GM19397 (cell line): ENCODE measurements around the gene LRRC4C.

Experiments used
- ATAC-seq: cut with Tn5 transposase; IDR thresholded peaks from one replicate; pipeline ENCODE4 v1.9.1; 2021; ENCODE audit warnings: mild to moderate bottlenecking, moderate library complexity; ENCODE audit not compliant: unreplicated experiment

The LRRC4C gene

GRCh38 chr11:40722179-40722795, 737.2 kb downstream of the LRRC4C start:
- no peak for ATAC-seq

DNA sequence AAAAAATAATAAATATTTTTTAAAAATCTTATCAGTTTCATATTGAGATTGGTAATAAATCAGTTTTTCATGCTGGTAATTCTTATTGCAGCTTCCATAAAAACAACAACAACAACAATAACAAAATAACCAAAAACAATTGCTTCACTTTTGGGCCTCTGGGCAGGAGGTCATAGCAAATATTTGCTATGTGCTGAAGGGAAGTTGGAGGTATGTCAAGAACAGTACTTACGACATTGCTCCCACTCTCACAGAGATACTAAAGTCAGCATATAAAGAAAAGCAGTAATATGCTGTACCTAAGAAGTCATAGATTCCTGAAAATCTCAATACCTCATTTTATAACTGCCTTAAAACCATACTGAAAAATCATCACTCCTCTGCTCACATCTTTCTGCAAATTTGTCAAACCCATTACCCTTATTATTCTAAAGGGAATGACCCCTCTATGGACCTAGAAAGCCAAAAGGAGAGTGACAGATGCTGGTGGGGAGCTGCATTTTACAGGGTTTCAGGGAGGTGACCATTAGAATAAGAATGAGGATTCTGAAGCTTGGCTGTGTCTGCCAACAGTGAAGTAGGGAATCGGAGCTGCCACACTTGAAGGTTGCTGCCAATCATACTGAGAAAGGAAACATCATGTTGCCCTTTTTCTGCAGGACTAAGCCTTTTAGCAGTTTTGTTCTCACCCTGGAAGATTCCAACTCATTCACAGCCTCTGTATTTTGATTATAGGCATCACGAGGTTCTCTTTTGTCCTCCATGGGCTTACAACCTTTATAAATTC, 742.9 kb downstream of the LRRC4C start:
- no peak for ATAC-seq

- no peak for ATAC-seq
Measured at GRCh38 chr11:40713083-40713482, 746.4 kb downstream of the LRRC4C start.

GRCh38 chr11:40701027-40701426, 758.4 kb downstream of the LRRC4C start:
- no peak for ATAC-seq

DNA sequence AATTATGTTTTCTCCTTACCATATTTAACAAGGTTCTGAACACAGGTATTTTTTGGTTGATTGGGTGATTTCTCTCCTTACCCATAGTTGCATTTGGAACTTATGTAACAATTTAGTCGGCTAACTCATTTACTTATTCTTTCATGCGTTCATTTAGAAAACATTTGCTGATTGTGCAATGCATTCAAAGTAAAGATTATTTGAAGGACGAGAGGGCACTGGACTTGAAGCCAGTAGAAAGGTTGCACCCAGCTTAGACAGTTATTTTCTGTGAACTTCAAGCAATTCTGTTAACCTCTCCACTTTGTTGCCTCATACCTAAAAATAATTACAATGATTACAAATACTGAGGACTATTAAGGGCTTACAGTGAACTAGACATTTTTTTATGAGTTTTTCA, 769.6 kb downstream of the LRRC4C start:
- no peak for ATAC-seq

DNA sequence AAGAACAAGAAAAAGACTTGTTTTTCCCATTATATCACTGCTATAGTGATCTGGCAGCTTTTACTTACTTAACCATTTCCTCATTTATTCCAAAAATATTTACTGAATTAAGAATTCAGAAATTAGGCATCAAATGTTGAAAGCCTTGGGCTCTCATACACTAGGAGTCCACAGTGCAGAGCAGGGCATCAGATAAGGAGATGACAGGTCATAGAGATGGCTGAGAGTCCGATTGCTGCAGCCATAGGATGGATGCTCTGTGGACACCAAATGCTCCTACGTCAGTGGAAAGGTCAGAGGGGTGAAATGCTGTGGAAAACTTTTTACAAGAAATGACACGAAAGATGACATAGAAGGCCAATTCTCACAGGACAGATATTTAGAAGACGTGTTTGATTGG, 771.1 kb downstream of the LRRC4C start:
- no peak for ATAC-seq

GRCh38 chr11:40686765-40687164, 772.7 kb downstream of the LRRC4C start:
- ATAC-seq: no peak

DNA sequence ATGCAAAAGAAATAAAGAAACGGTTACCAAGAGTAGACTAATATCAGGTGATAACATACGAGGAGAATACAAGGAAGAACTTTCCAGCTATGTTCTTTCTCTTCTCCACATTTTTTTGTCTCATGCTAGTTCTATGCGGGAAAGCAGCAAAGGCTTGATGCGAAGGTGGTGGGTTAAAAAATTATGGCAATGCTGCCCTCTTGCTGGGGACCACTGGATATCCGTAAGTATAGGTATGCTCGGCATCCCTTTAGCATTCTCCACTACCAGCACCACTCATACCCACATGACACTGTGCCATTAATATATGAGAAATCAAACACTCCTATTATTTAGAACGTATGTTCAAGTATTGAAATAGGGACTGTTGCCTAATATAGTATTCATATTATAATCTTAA, 776.4 kb downstream of the LRRC4C start:
- ATAC-seq: no peak

DNA sequence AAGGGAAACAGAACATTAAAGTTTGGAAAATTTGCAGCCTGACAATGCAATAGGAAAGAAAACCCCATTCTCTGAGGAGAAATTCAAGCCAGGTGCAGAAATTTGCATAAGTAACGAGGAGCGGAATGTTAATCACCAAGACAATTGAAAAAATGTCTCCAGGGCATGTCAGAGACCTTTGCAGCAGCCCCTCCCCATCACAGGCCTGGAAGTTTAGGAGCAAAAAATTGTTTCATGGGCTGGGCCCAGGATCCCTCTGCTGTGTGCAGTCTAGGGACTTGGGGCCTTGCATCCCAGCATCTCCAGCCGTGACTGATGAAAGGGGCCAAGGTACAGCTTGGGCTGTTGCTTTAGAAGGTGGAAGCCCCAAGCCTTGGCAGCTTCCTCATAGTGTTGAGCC, 780.2 kb downstream of the LRRC4C start:
- ATAC-seq: no peak

DNA sequence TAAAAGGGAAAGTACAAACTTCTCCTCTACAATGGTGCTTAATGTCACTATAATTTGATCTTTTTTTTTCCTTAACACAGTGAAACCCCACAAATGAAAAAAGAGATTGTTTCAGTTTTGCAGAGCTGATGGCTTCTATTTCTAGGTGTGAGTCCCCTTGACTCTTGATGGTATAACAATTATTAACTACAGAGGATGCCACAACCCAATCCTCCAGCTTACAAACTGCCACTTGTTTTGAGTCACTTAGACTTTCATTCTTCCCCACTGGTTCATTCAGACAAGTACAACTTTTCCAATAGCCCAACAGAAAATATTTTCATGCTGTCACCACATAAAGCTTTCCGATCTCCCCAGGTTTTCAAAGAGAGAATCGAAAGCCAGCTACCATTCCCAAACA, 812.2 kb downstream of the LRRC4C start:
- no peak for ATAC-seq

DNA sequence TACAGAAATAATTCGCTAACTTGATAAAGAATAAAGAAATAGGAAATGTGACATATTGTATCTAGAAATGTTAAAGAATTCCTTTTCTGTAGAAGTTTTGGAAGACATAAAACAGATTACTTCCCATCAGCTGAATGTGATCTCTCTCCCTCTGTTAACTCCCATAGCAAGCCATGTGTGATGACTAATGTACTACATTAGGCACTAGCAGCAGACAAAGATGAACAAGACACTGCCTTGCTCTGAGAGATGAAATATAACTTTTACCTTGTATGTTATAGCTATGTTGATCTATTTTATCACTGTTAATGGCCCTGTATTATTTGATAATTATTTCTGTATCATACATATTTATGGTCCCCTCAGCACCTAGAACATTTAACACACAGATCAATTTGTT, 817.2 kb downstream of the LRRC4C start:
- ATAC-seq: no peak

DNA sequence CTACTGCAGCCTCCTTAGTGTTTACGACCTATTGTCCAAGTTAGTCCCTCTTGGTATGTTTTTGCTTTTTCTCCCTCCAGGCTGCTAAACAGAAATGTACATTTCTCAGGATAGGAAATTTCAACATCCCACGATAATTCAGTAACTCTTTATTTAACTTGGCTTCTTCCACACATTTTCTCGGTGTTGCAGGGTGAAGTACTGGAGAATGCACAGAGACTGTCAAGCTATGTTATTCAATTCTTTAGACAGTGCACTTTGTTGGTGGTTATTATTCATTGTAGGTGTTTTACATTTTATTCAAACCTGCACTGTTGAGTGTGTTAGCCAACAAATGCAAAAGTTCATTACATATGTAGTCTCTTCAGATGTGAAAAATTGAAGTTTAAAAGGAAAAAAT, 839.8 kb downstream of the LRRC4C start:
- no peak for ATAC-seq

- no peak for ATAC-seq
Measured at GRCh38 chr11:40606800-40607199, 852.7 kb downstream of the LRRC4C start.

GRCh38 chr11:40602866-40603552, 856.4 kb downstream of the LRRC4C start:
- no peak for ATAC-seq

DNA sequence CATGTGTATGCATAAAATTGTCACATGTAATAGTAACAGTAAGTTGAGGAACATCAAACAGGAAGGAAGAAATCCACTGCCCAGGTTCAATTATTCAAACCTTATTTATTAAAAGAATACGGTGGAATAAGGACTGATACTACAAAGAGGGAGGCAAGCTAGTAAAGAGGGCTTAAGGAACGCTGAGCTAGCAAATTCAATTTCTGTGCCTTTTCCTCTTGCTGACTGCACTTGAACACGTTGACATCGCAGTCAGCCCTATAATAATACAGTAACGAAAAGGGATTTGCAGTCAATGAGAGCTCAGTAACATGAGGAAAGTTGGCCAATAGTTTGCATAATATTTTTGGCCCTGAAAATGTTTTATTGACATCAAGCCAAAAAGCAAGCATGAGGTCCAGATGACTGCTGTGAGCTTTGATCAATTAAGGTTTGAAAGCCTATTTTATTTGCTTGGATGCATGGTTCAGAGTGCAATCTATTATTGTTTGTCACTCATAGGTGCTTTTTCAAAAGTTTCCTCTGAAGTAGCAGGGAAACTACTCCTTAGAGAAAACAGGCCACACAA, 861.8 kb downstream of the LRRC4C start:
- no peak for ATAC-seq

DNA sequence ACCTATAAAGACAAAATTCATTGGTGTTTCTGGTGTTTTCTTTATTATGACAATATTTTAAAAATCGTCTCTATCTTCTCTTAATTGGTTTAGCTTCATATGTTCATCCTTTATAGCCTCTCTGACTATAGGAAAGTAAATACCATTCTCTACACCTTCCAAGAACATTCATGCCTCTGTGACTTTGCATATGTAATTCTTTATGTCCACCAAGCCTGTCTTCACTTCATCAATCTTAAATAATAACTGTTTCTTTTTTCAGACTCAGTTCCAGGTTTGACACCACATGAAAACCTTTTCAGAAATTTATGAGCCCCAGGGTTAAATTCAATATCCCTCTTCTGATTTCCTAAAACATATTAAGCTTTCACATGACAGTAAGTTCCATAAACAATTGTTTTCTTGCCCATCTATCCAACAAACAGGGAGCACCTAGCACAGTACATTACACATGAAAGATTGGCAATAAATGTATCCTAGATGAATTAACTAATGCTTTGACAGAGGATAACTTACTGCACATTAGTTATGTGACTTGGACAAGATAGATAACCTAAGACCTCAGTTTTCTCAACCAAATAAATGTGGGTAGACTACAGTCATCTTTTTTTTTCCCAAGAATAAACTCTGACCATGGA, 886.1 kb downstream of the LRRC4C start:
- ATAC-seq: no peak

DNA sequence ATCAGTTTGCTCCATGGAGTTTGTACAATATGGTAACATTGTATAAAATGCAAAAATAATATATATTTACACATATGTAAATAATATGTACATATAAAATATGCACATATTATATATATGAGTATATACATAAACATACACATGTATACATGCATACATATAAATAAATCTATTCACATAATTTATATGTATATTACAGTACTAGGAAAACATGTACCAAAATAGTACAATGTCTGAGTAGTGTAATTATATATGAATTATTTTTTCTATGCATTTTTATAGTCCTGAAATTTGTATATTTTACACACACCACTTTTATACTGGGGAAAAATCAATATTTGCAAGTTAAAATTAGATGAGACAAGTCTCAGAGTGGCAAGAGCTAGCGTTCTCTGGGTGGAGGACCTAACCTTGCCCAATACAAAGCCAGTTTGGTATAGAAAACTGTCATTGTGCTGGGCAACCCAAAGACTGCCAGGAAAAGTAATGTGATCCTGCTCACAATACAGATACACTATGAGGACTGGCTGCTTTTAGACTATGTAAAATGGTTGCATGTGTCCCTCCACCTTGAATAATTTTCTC, 889.4 kb downstream of the LRRC4C start:
- no peak for ATAC-seq

- ATAC-seq: no peak
Measured at GRCh38 chr11:40567392-40567791, 892.1 kb downstream of the LRRC4C start.

- ATAC-seq: no peak
Measured at GRCh38 chr11:40544162-40544561, 915.3 kb downstream of the LRRC4C start.

GRCh38 chr11:40542821-40543220, 916.6 kb downstream of the LRRC4C start:
- ATAC-seq: no peak

- no peak for ATAC-seq
Measured at GRCh38 chr11:40537734-40538133, 921.7 kb downstream of the LRRC4C start.
